Cardiac fibroblast (primary cell): ENCODE results near the gene TRIM45.

Experiments used
- DNase-seq, 2 donors: peaks; one replicate each; pipeline versions ENCODE4 v3.0.0 to v3.0.0-alpha.2; 2010; ENCODE audit warnings: low read depth in 2 of 2
- H3K4me3 ChIP-seq, 2 donors: replicated peaks in 1 of 2; 1 replicate in 1 of 2; 2 replicates in 1 of 2; pipeline ENCODE4 v1.5.1; 2011; ENCODE audit warnings: low read depth in 2 of 2, low read length in 2 of 2, mild to moderate bottlenecking in 2 of 2, moderate library complexity in 1 of 2
- CTCF ChIP-seq: IDR thresholded peaks from one replicate; pipeline ENCODE4 v1.5.1; 2011; ENCODE audit warnings: low read depth, mild to moderate bottlenecking, low read length, inconsistent platforms

The TRIM45 gene

GRCh38 chr1:117143871-117144270 is 22.3 kb upstream of the TRIM45 start:
- no peak for TF ChIP-seq CTCF
- no peak overlapping the region for H3K4me3 ChIP-seq
- DNase-seq: peak in 1 of 2 donors; percentile 20

GRCh38 chr1:117143172-117143571 is 21.6 kb upstream of the TRIM45 start:
- no peak for TF ChIP-seq CTCF
- DNase-seq: no peak
- no peak overlapping the region for H3K4me3 ChIP-seq

GRCh38 chr1:117142200-117142599 is 20.7 kb upstream of the TRIM45 start:
- TF ChIP-seq CTCF: no peak
- H3K4me3 ChIP-seq: no peak overlapping the region
- DNase-seq: peak in 1 of 2 donors; percentile 6

- no peak overlapping the region for H3K4me3 ChIP-seq
- DNase-seq: no peak
- TF ChIP-seq CTCF: no peak
Observed at GRCh38 chr1:117138561-117138960, 17.0 kb upstream of the TRIM45 start.

GRCh38 chr1:117138106-117138505 is 16.6 kb upstream of the TRIM45 start:
- no peak for DNase-seq
- no peak overlapping the region for H3K4me3 ChIP-seq
- TF ChIP-seq CTCF: no peak

GRCh38 chr1:117137281-117137855 is 15.8 kb upstream of the TRIM45 start:
- TF ChIP-seq CTCF: no peak
- no peak overlapping the region for H3K4me3 ChIP-seq
- no peak for DNase-seq

GRCh38 chr1:117136749-117137148 is 15.2 kb upstream of the TRIM45 start:
- no peak for TF ChIP-seq CTCF
- no peak overlapping the region for H3K4me3 ChIP-seq
- DNase-seq: no peak
